Activated T-helper 1 cell treated with anti-CD3 and anti-CD28 coated beads, Interleukin-2, amount 50 U/mL, for 16 hours (primary cell): ENCODE results near the gene DHCR24.

ENCODE experiments used
- DNase-seq, 2 donors: peaks; one replicate each; pipeline ENCODE4 v3.0.0-alpha.2; 2020; ENCODE audit warnings: low read depth in 1 of 2, low spot score in 1 of 2

Gene DHCR24

DNA sequence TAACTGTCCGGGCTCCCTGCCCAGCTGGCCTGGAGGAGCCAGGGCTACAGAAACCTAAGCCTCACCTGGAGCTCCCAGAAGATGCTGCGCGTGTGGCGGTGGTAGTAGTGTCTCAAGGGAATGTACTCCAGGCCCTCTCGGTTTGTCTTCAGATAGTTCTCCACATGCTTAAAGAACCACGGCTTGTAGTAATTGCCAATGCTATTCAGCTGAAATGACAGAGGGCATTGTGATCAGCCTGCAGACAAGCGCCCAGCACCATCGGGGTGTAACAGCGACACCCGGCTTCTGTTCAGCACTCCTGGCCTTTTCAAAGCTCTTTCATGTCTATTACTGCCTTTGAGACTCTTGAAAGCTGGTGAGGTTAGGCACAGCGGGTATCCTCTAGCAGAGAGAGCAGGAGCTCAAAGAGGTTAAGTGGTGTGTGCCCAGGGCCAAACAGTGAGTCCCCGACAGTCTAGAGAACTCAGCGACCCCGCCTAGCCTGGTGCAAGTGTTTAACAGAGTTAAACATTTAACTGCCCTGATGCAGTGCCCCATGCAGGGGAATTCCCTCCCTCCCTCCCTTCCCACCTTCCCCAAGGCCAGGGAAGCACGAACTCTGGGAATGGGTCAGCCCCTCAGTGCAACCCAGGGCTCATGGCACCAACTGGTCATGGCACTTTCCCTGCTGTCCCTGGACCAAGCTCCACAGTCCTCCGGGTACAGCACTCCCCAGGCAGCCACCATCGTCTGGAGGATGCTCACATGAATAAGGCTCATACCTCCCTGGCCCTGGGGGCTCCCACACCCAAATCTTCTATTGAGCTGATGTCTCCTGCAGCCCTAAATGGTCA lies 21.5 kb downstream of the DHCR24 start:
- DNase-seq = no peak

DNA sequence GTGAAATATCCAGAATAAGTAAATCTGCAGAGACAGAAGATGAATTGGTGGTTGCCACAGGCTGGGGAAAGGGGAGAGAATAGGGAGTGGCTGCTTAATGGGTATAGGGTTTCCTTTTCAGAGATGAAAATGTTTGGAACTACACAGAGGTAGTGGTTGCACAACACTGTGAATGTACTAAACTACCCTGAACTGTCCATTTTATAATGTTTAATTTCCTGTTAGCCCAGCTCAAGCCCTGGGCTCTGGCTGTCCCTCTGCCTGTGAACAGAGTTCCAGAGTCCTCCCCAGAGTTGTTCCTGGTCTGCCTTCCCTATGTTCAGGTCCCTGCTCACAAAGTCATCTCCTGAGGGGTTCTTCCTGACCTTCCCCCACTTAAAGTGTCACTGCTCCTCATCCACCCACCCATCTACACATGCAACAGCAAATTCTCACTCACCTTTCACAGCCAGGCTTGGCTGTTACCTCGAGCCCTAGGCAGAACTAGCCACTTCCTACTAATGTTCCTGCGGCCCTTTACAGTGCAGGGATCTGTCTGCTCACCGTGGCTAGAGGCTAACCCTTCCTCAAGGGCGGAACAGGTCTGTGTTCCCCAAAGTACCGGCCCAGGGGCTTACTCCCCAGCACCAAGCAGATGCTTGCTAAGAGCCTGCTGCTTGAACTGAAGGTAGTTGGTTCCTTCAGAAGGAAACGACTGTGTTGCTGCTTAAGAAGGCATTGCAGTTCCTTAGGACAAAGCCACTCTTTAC lies 22.4 kb downstream of the DHCR24 start:
- DNase-seq = no peak

DNA sequence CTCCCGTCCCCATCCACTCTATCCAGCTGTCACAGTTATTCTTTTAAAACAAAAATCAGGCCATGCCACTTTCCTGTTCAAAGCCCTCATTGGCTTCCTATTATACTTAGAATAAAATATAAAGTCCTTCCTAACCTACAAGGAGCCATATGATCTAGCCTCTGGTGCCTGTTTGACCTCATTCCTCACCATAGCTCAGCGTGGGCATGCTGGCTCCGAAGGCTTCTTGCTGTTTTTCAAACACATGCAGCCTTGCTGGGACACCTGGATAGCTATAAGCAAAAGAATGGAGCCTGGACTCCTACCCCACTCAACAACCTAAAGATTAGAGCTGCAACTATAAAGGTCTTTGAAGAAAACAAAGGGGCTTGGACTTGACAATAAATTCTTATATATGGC lies 23.7 kb downstream of the DHCR24 start:
- no peak for DNase-seq

DNA sequence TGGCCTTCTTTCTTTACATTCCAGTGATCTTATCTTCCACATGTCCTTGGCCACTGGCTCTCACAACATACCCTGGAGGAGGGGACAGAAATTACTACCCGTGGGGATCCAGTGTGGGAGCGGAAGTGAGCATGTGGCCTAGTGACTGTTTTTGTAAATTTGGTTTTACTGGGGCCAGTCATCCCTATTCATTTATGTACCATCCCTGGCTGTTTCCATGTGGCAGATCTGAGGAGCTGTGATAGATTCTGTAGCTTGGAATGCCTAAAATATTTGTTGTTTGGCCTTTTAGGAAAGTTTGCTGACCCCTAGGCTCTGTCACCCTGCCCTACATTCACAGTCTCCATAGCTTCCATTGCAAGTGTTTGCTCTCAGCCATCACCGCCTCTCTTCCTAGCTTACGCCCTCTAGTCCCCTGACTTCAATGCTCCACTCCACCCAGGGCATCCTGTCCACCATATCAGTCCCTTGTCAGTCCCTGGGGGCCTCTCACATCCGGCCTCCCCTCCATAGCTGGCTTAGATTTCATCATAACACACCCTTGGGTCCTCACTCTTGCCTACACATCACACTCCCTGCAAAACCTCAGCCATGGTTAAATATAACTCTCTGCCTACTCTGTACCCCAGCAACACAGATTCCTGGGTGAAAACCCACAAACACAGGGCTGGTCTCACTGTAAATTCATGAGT lies 25.8 kb downstream of the DHCR24 start:
- no peak for DNase-seq

- DNase-seq = no peak
These were observed 27.1 kb downstream of the DHCR24 start for GRCh38 chr1:54859700-54860391.

DNA sequence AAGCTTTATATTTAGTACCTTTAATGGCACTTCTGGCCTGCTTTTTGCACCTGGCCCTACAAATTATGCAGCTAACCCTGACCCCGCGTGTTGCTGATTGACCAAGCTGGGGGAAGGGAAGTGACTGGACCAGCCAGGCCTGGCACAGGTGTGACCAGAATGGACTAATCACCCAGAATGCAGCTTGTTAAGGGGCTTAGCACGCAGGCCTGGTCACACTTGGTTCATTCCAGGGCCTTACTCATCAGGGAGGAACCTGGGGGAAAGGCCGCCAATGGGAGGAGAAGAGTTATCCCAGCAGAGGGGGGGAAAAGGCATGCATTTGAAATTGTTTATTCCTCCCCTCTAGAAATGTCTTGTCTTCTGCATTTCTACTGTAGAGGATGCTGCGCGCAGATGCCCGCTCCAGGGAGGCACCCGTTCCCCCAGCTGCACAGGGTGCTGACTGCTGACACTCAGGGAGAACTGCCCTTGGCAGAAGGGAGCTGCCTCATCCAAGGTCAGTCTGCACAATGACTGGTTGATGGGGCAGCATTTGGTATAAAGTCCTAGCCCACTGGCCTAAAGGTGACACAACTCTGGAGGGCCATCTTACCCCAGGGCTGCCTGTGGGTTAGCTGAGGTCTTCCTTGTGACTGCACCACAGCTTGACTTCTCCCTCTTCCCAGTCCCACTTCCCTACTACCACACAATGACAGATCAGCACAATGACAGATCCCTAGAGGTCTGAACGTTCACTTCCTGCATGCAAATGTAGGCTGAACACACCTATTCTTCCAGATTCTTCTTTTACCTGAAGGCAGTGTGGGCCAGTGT lies 29.0 kb downstream of the DHCR24 start:
- no peak for DNase-seq

DNA sequence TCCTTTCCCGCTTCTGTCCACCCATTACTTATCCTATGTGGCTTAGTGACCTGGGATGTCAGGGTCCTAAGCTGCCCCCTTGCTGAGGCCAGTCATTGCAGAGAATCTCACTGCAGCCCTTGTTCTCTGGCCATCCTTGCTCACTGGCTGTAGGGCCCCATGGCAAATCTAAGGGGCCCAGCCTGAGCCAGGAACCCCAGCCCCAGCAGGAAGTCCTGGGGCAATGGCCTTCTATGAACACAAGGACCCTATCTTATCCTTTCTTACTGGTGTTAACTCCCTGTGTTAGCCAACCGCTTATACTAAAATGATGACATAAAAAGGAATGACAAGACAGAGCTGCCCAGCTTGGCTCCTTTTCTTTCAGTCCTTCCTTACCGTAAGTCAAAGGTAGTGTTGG lies 29.9 kb downstream of the DHCR24 start:
- DNase-seq = no peak

DNA sequence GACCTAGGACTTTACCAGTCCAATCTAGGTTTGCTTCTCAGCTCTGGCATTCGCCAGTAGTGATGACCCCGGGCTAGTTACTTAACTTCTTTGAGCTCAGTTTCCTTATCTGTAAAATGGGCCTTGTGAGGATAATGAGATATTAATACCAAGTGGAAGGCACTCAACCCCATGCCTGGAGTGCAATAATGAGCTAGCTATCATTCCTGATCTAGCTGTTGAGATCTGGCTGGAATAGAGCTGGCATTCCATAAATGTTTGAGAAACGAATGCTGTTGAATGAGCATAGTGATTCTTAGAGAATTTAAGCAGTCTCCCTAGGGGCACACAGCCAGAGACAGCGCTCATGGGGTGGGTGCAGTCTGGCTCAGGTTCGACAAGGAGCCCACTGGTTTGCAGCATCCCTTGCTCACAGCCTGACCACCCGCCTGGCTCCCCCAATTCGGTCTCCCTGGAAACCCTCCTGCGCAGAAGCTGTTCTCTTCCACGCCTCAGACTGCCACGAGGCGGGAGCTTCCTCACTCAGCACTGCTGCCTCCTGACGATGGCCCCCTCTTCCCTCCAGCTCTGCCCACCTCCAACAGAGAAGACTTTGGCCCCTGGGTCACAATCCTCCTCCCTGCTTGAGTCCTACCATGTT lies 32.5 kb downstream of the DHCR24 start:
- DNase-seq = no peak

- no peak for DNase-seq
These were observed 33.1 kb downstream of the DHCR24 start for GRCh38 chr1:54853793-54854370.

DNA sequence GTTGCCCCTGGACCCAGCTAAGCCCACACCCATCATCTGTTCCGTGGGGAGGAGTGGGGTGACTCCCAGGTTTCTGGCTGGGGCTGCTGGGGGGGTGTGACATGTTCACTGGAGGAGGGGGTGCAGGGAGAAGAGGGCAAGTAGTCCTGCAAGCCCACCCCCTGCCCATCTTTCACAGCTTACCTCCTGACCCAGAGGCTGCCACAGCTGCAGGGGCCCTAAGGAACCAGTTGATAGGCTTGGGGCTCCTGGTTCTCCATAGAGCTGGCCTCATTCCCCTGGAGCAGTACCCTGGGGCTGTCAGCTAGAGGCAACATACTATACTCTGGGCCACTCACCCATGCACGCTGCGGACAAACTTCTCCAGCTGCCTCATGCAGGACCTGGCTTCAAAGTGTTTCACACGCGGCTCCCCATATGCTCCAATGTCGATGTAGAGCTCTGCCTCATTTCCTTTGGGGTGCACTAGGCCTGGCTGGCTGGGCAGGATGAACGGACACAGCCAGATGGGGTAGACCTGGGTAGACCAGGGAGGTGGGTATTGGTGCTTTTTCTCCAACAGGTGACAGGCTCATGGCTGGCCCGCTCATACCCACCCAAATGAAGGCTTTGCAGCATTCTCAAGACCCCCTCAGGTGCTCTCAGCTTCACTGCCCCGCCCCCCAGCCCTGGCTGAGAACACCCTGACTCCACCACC lies 33.8 kb downstream of the DHCR24 start:
- no peak for DNase-seq

DNA sequence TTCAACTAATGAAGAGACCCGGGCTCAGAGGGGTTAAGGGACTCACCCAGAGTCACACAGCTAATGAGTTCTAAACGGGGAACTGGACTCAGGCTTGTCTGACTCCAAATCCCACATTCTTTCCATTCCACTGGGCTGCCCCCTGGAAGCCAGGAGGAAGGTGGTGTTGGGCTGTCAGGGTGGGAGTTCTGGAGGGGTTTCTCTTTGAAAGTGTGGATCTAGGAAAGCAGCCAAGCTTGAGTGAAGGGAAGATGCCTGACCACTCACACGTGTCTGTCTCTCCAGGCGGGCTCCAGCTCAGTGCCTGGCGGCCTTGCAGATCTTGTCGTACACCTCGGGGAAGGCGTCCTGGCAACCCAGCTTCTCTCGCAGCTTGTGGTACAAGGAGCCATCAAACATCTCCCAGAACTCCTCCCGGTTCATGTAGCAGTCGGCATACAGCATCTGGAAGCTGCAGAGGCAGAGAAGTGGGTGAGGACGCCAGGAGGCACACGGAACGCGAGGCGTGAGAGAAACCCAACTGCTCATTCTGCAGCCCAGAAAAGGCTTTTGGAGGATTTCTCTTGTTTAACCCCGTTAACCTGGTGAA lies 35.0 kb downstream of the DHCR24 start:
- DNase-seq = no peak

DNA sequence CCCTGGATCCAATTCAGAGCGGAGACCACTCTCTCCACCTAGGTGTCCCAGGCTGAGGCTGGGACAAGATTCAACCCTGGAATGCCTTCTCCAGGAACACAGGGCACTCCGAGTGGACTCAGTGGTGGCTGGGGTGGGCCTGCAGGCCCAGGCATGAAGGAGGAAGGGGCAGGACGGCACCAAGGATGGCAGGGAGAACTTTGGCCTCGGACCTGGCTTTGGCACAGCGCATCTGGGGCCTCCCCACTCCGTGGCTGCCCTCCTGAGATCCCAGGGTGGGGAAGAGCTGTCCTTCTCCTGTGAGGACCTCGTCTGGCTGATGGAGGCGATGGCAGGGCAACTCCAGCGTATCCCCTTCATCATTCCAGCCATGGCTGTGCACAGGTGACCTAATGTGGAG lies 35.6 kb downstream of the DHCR24 start:
- no peak for DNase-seq

GRCh38 chr1:54850737-54851136 lies 36.3 kb downstream of the DHCR24 start:
- DNase-seq = no peak

DNA sequence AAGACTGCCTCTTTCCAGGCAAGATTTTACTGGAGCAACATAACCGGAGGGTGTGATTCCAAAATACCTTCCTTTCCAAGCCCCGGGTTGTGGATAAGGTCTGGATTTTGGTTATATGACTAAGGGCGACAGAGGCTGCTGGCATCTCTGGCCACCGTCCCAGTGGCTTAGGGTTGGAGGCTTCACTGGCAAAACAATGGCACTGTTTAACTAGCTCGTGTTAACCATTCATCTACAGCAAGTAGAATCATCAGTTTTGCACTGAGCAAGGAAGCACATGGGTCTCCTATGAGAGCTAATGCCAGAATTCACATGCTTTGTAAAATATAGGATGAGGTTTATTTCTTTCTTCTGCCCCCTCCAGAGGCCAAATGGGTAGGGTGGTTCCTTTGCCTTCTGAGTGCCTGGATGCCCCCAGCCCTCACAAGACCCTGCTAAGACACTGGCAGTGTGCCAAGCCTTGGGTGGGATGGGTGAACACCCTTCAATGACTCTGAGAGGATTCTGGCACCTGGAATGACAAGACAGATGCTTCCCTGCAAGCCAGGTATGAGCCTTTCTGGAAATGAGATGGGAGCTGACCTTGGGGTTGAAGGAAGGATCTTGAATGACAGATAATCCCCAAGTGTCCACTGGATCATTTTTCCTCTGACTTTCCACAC lies 36.8 kb downstream of the DHCR24 start:
- DNase-seq = no peak

DNA sequence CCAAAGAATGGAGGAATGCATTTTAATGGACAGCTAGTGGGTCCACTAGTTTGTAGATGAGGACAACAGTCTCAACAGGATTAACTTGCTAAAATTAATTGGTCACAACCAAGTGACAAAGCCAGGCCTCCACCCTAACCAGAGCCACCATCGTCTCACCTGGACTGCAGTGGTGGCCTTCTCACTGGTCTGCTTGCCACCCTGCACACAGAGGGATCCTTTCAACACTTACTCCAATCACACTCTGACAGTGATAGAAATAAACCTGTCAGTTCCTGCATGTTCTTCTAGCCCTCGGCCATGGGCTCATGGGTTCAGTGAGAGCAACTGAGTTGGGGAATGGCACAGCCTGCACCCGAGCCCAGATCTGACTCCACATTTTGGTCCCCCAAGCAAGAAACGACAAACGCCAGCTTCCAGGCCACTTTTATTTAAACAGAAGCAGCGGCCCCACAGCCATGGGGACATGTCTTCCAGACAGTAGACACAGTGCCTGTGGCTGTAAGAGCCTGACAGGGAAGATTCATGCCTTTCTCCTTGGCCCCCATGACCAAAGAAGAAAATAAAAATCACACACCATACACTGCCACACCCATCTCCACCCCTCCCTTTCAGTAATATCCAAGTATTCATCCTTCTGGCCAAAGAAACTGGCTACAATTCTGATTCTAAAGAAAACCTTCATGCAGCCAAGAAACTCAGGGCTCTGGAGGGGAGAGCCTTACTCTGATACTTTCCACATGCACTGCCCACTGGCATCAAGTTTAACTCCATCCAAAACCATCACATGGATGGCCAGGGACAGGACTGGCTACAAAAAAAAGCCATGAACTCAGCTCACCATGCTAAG lies 37.6 kb downstream of the DHCR24 start:
- no peak for DNase-seq

GRCh38 chr1:54848134-54848948 lies 38.7 kb downstream of the DHCR24 start:
- no peak for DNase-seq
